ENCODE results near the gene SYNPR. TPM values are rescaled to one million over a fixed set of nuclear protein-coding genes. Genes with fewer than 3 reads are reported as not detected.

SYNPR gene
- polyA plus RNA-seq: 8.6 and 36.9 TPM in 2 replicates

DNA sequence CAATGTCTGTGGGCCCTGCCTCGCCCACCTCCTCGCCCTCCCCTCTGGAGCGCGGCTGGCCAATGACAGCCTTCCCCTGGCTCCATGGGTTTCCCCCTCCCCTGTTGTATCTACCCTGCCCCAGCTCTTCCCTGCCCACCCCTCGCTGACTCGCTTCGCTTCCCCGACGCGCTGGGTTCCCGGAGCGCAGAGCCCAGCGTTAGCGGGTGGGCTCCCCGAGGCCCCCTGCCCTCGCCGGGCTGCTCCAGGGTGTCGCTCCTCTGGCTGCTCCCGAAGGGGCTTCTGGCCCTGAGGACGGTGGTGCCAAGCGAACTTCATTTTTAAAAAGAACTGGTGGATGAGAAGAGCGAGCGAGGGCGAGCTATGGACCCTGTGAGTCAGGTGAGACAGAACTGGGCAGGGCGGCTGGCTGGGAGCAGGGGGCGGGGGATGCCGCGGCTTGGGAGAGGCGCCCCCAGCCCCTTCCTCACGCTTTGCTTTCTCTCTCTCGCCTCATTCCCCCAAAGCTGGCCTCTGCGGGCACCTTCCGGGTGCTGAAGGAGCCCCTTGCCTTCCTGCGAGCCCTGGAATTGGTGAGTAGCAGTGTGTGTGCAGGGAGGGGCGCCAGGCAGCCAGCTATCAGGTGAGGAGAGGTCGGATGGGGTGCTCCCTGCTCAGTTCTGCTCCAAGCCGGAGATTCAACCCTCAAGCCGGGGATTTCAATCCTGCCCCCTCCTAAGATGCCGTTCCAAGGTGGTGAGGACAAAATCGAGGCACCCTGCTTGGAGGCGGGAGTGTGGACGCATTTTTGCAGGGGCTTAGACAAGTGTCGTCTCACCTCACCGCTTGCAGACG lies at the start of gene SYNPR:
Gene SYNPR (plus strand): TSS at position 138 of the 834 bp plus-strand sequence.

DNA sequence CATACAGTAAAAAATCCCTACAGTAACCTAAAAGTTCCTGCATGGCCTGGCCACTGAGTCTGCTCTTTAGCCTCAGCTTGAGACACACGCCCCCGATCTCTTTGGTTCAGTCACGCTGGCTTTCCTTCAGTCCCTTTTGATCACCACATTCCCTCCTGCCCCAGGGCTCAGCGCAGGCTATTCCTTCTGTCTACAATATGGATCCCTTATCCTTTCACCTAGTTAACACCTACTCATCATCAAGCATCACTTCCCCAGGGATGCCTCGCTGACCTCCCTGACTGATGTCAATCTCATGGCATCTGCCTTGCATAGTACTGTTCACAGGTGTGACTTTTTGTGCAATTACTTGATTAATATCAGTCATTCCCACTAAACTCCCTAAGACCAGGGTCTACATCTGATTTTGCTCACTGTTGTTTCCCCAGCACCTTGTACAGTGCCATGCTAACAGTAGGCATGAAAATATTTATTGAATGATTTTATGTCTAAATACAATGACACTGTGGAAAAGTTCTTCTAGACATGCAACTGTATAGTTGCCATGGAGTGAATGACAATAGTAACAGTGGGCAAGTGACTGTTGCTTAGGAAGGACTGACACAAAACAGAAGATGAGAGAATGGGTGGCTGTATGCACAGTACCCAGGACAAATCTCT lies 374.1 kb downstream of the SYNPR start, which contains the start of gene SNTN:
Gene SNTN (plus strand): TSS at position 610 of the 660 bp plus-strand sequence. CDS start 13 bp downstream, at position 623.

Measured in Purkinje cell (primary cell).